IMR-90 (cell line): ENCODE data around the gene GJB4. TPM values are rescaled to one million over a fixed set of nuclear protein-coding genes. Genes with fewer than 3 reads are reported as not detected.

Source experiments
- ATAC-seq: fragments of 200-7000 bp; cut with Tn5 transposase; 2 replicates; pipeline ENCODE4 v1.9.1; 2020; ENCODE audit warnings: low read depth, mild to moderate bottlenecking, moderate library complexity
- BruUV-seq: library from RNA; stranded (reverse); fragments of 400-500 nt; replicated peaks from 2 replicates; lab custom pipeline; 2021; lab: Mats Ljungman, UMichigan
- CTCF ChIA-PET: fragments of 300-600 bp; formaldehyde crosslinking; extraction: SDS; loops from one replicate; lab custom pipeline; 2021; ENCODE audit warnings: antibody characterized with exemption; lab: Yijun Ruan, JAX
- POLR2A ChIA-PET: fragments of 300-600 bp; sonication (Branson Sonifier 250); formaldehyde crosslinking; loops from one replicate; lab custom pipeline; 2022; ENCODE audit warnings: antibody characterized with exemption; ENCODE audit not compliant: unreplicated experiment; lab: Charles Lee
- DNase-seq: peaks from one replicate; pipeline ENCODE4 v3.0.0; 2013
- H2AFZ ChIP-seq: replicated peaks from 2 replicates; pipeline ENCODE3; 2013; ENCODE audit warnings: low read length, mild to moderate bottlenecking; ENCODE audit not compliant: poor library complexity
- H2AK5ac ChIP-seq: 2 replicates; pipeline ENCODE4 v1.6.1; 2013; ENCODE audit warnings: low read depth, low read length, inconsistent platforms
- H2AK9ac ChIP-seq: replicated peaks from 2 replicates; pipeline ENCODE3; 2013; ENCODE audit warnings: mild to moderate bottlenecking, low read depth, low read length, moderate library complexity; ENCODE audit not compliant: poor library complexity
- H2BK120ac ChIP-seq: 2 replicates; pipeline ENCODE4 v1.6.1; 2013; ENCODE audit warnings: low read depth, low read length, inconsistent platforms
- H2BK15ac ChIP-seq: 3 replicates; pipeline ENCODE4 v1.6.1; 2013; ENCODE audit warnings: low read depth, low read length, inconsistent platforms
- H2BK20ac ChIP-seq: 2 replicates; pipeline ENCODE4 v1.6.1; 2013; ENCODE audit warnings: low read depth, mild to moderate bottlenecking, inconsistent platforms, low read length, moderate library complexity
- H2BK5ac ChIP-seq: 2 replicates; pipeline ENCODE4 v1.6.1; 2013; ENCODE audit warnings: mild to moderate bottlenecking, low read depth, low read length, inconsistent platforms; ENCODE audit not compliant: poor library complexity, severe bottlenecking
- H3K14ac ChIP-seq: replicated peaks from 2 replicates; pipeline ENCODE4 v1.6.1; 2013; ENCODE audit warnings: low read depth, low read length, inconsistent platforms
- H3K18ac ChIP-seq: 2 replicates; pipeline ENCODE4 v1.6.1; 2013; ENCODE audit warnings: low read depth, low read length, control low read depth
- H3K23ac ChIP-seq: 2 replicates; pipeline ENCODE4 v1.6.1; 2013; ENCODE audit warnings: low read depth, low read length, inconsistent platforms
- H3K27ac ChIP-seq: 2 replicates; pipeline ENCODE4 v1.5.1; 2013; ENCODE audit warnings: mild to moderate bottlenecking, control low read depth, low read length; ENCODE audit not compliant: insufficient read depth
- H3K27me3 ChIP-seq: 2 replicates; pipeline ENCODE4 v1.6.1; 2013; ENCODE audit warnings: low read length; ENCODE audit not compliant: control insufficient read depth, insufficient read depth
- H3K36me3 ChIP-seq: 2 replicates; pipeline ENCODE4 v1.6.1; 2013; ENCODE audit warnings: low read length, mixed read lengths; ENCODE audit not compliant: control insufficient read depth, insufficient read depth
- H3K4ac ChIP-seq: 2 replicates; pipeline ENCODE4 v1.6.1; 2013; ENCODE audit warnings: low read depth, low read length, inconsistent platforms
- H3K4me1 ChIP-seq: 2 replicates; pipeline ENCODE4 v1.6.1; 2013; ENCODE audit warnings: low read length, mixed read lengths; ENCODE audit not compliant: control insufficient read depth, insufficient read depth
- H3K4me2 ChIP-seq: 2 replicates; pipeline ENCODE4 v1.6.1; 2013; ENCODE audit warnings: low read depth, mild to moderate bottlenecking, control low read depth, low read length, moderate library complexity
- H3K4me3 ChIP-seq: 2 replicates; pipeline ENCODE4 v1.5.1; 2013; ENCODE audit warnings: low read depth, mild to moderate bottlenecking, control low read depth, low read length, moderate library complexity; ENCODE audit not compliant: insufficient read depth
- H3K56ac ChIP-seq: 2 replicates; pipeline ENCODE4 v1.6.1; 2013; ENCODE audit warnings: low read length, inconsistent platforms; ENCODE audit not compliant: insufficient read depth; ENCODE audit errors: extremely low read depth
- H3K79me1 ChIP-seq, 2 experiments: 2 replicates each; pipeline ENCODE4 v1.6.1; 2013; ENCODE audit warnings: low read length in 2 of 2, inconsistent platforms in 1 of 2, low read depth in 1 of 2
- H3K9ac ChIP-seq: 2 replicates; pipeline ENCODE4 v1.6.1; 2013; ENCODE audit warnings: low read depth, low read length, control low read depth
- H3K9me1 ChIP-seq: 2 replicates; pipeline ENCODE4 v1.6.1; 2013; ENCODE audit warnings: low read length, inconsistent platforms; ENCODE audit not compliant: insufficient read depth
- H3K9me3 ChIP-seq: 2 replicates; pipeline ENCODE4 v1.6.1; 2013; ENCODE audit warnings: low read length; ENCODE audit not compliant: control insufficient read depth, insufficient read depth
- H4K20me1 ChIP-seq: 2 replicates; pipeline ENCODE4 v1.6.1; 2013; ENCODE audit warnings: low read length, inconsistent platforms; ENCODE audit not compliant: insufficient read depth
- H4K5ac ChIP-seq: 2 replicates; pipeline ENCODE4 v1.6.1; 2013; ENCODE audit warnings: mild to moderate bottlenecking, low read depth, low read length, control low read depth
- H4K8ac ChIP-seq, 2 experiments: 2 replicates each; pipeline ENCODE4 v1.6.1; 2013; ENCODE audit warnings: low read depth in 2 of 2, low read length in 2 of 2, control low read depth in 1 of 2, inconsistent platforms in 1 of 2
- H4K91ac ChIP-seq: 2 replicates; pipeline ENCODE4 v1.6.1; 2013; ENCODE audit warnings: low read depth, low read length, inconsistent platforms; ENCODE audit not compliant: insufficient read depth
- CEBPB ChIP-seq: IDR thresholded peaks from 2 replicates; pipeline ENCODE4 v1.6.1; 2012; ENCODE audit warnings: low read depth, low read length, improper control_type of control experiment
- MAZ ChIP-seq: IDR thresholded peaks from 2 replicates; pipeline ENCODE4 v1.6.1; 2012; ENCODE audit warnings: low read depth, mild to moderate bottlenecking, low read length, improper control_type of control experiment, moderate library complexity, borderline replicate concordance
- POLR2A ChIP-seq: IDR thresholded peaks from 2 replicates; pipeline ENCODE4 v1.6.1; 2012; ENCODE audit warnings: mild to moderate bottlenecking, low read depth, low read length
- RAD21 ChIP-seq: IDR thresholded peaks from 2 replicates; pipeline ENCODE4 v1.6.1; 2012; ENCODE audit warnings: low read length, improper control_type of control experiment
- SMC3 ChIP-seq: fragments of 150-350 bp; IDR thresholded peaks from 2 replicates; pipeline ENCODE4 v1.6.1; 2016; ENCODE audit warnings: low read depth, mild to moderate bottlenecking, antibody characterized with exemption, low read length, moderate library complexity
- WGBS, 2 experiments: methylation state at CpG; one replicate each; pipeline versions ENCODE4 v1.1.5 to v1.1.7; 2013; ENCODE audit warnings: missing lambda C conversion rate in 2 of 2; ENCODE audit not compliant: insufficient read length in 1 of 2; ENCODE audit errors: extremely low coverage in 2 of 2; 5-methylcytosine and 5-hydroxymethylcytosine counted together
- dilution Hi-C: fragments of 300-500 bp; cut with HindIII; formaldehyde crosslinking; loops from one replicate; pipeline ENCODE4 v1.14.3; 2018; ENCODE audit warnings: low sequenced_read_pairs; ENCODE audit not compliant: unreplicated experiment
- in situ Hi-C: fragments of 300-500 bp; cut with MboI; formaldehyde crosslinking; loops from 3 replicates; pipeline ENCODE4 v1.14.3; 2019; ENCODE audit warnings: low sequenced_read_pairs, inconsistent platforms, mixed read lengths
- intact Hi-C: fragments of 100-400 bp; cut with micrococcal nuclease; formaldehyde crosslinking; loops from 2 replicates; pipeline ENCODE4 v1.10.0; 2022
- polyA plus RNA-seq, 3 experiments: library from polyadenylated mRNA; depleted of rRNA; stranded (reverse); fragments of >200 nt; gene quantifications; 2 replicates each; pipeline ENCODE4 v1.2.3, GENCODE V29; 2012; ENCODE audit warnings: low replicate concordance in 1 of 3
- total RNA-seq: library from RNA; depleted of rRNA; stranded (reverse); fragments of >200 nt; gene quantifications from 2 replicates; pipeline ENCODE4 v1.2.3, GENCODE V29; 2012
- TF ChIP-seq, protein P1 (sequence below): fragments of 150-350 bp; IDR thresholded peaks from 2 replicates; pipeline ENCODE4 v1.6.1; 2016; ENCODE audit warnings: low read depth, mild to moderate bottlenecking, low read length, moderate library complexity, borderline replicate concordance

GJB4 gene
- total and polyA plus RNA-seq, 2 of the 4 experiments (the other 2 are of a cell fraction), result not detected

DNA sequence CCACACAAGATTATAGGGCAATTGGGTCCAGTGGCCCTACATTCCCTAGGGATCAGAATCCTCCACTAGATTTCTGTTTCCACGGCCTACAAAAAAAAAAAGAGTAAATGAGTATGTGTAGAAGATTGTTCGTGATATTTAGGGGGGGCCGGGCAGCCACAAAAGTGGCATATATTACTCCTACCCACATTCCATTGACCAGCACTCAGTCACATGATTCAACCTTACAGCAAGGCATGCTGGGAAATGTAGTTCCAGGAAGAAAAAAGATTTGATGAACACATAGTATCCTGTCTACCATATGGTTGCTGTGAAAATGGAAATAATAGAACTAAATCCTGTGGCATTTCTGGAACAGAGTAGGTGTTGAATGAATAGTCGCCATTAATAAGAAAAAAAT lies 48.1 kb upstream of the GJB4 start:
- no peak overlapping the region for H3K56ac ChIP-seq
- H2BK20ac ChIP-seq, result no peak overlapping the region
- no peaks in the 10 kb centered on the region for H3K9me1 ChIP-seq
- no peak overlapping the region for H2AFZ ChIP-seq
- H3K4me3 ChIP-seq, result no peak overlapping the region
- no peaks in the 10 kb centered on the region for H3K36me3 ChIP-seq
- H3K4ac ChIP-seq, result no peak overlapping the region
- in situ Hi-C loops, result no loop called here
- H2BK5ac ChIP-seq, result no peak overlapping the region
- intact Hi-C loops, result no loop called here
- no peaks in the 10 kb centered on the region for H3K4me1 ChIP-seq
- H3K9me3 ChIP-seq, result no peaks in the 10 kb centered on the region
- H3K9ac ChIP-seq, result no peak overlapping the region
- no peak overlapping the region for H2AK9ac ChIP-seq
- H4K8ac ChIP-seq, result no peak overlapping the region
- H4K91ac ChIP-seq, result no peak overlapping the region
- TF ChIP-seq CEBPB, result no peak
- no peak for TF ChIP-seq POLR2A
- TF ChIP-seq, protein P1, sequence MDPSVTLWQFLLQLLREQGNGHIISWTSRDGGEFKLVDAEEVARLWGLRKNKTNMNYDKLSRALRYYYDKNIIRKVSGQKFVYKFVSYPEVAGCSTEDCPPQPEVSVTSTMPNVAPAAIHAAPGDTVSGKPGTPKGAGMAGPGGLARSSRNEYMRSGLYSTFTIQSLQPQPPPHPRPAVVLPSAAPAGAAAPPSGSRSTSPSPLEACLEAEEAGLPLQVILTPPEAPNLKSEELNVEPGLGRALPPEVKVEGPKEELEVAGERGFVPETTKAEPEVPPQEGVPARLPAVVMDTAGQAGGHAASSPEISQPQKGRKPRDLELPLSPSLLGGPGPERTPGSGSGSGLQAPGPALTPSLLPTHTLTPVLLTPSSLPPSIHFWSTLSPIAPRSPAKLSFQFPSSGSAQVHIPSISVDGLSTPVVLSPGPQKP, result no peak
- no peak for TF ChIP-seq MAZ
- TF ChIP-seq RAD21, result no peak
- TF ChIP-seq SMC3, result no peak
- no peak overlapping the region for H2BK15ac ChIP-seq
- WGBS, 2 experiments, result no CpG with 5 or more reads among the region's 4 CpGs
- H4K20me1 ChIP-seq, result no peaks in the 10 kb centered on the region
- CTCF ChIA-PET, result no interaction called here
- no peak overlapping the region for H3K4me2 ChIP-seq
- no peak overlapping the region for H4K5ac ChIP-seq
- dilution Hi-C loops, result no loop called here
- no peak for ATAC-seq
- no peaks in the 10 kb centered on the region for H3K27me3 ChIP-seq
- no TSS peak for BruUV-seq
- H3K23ac ChIP-seq, result no peak overlapping the region
- H3K27ac ChIP-seq, result no peak overlapping the region
- no peak overlapping the region for H3K14ac ChIP-seq
- no peak overlapping the region for H2AK5ac ChIP-seq
- DNase-seq, result no peak
- H2BK120ac ChIP-seq, result no peak overlapping the region
- POLR2A ChIA-PET, result no interaction called here
- H3K18ac ChIP-seq, result no peak overlapping the region
- no peaks in the 10 kb centered on the region for H3K79me1 ChIP-seq
